Kidney (tissue), 14 donors: ENCODE results near the gene LRP5. TPM values are rescaled to one million over a fixed set of nuclear protein-coding genes. Genes with fewer than 3 reads are reported as not detected.
"Not testable (repeated sequence)": the region's sequence is repeated elsewhere in the genome, so short reads cannot be mapped to it uniquely, and the experiment has no call there.

Source experiments
- DNase-seq, 5 donors: peaks; one replicate each; pipeline ENCODE4 v3.0.0-alpha.2; 2013 to 2020
- FAIRE-seq: peaks from 2 replicates; lab custom pipeline; 2012; peaks lifted over from hg19 to GRCh38; lab: Jason Lieb, UNC
- H3K27ac ChIP-seq, 2 donors: one replicate each; pipeline ENCODE4 v1.7.0; 2013; ENCODE audit warnings: low read depth in 2 of 2, low read length in 2 of 2, inconsistent platforms in 1 of 2
- H3K27me3 ChIP-seq: one replicate; pipeline ENCODE4 v1.7.1; 2013; ENCODE audit warnings: low read length, inconsistent platforms; ENCODE audit not compliant: control insufficient read depth, insufficient read depth
- H3K36me3 ChIP-seq, 3 donors: one replicate each; pipeline versions ENCODE4 v1.7.0 to v1.7.1; 2013; ENCODE audit warnings: low read length in 3 of 3, control low read depth in 1 of 3, inconsistent platforms in 1 of 3; ENCODE audit not compliant: insufficient read depth in 3 of 3, control insufficient read depth in 2 of 3
- H3K4me1 ChIP-seq, 3 donors: one replicate each; pipeline versions ENCODE4 v1.7.0 to v1.7.1; 2013; ENCODE audit warnings: low read length in 3 of 3, inconsistent platforms in 1 of 3, low read depth in 1 of 3; ENCODE audit not compliant: control insufficient read depth in 2 of 3, insufficient read depth in 2 of 3
- H3K4me3 ChIP-seq, 3 donors: one replicate each; pipeline versions ENCODE4 v1.7.0 to v1.8.1; 2013; ENCODE audit warnings: low read length in 3 of 3, control low read depth in 1 of 3, inconsistent platforms in 1 of 3
- H3K9ac ChIP-seq, 3 donors: one replicate each; pipeline versions ENCODE4 v1.7.0 to v1.7.1; 2013; ENCODE audit warnings: low read length in 3 of 3, control low read depth in 1 of 3, inconsistent platforms in 1 of 3
- H3K9me3 ChIP-seq, 3 donors: one replicate each; pipeline versions ENCODE4 v1.7.0 to v1.7.1; 2013; ENCODE audit warnings: low read length in 3 of 3, control low read depth in 1 of 3, inconsistent platforms in 1 of 3; ENCODE audit not compliant: control insufficient read depth in 2 of 3, insufficient read depth in 1 of 3
- CTCF ChIP-seq: IDR thresholded peaks from 3 replicates; pipeline ENCODE4 v1.5.1; 2012; ENCODE audit warnings: mild to moderate bottlenecking, moderate library complexity, borderline replicate concordance; ENCODE audit not compliant: insufficient read depth; ENCODE audit errors: extremely low read depth
- intact Hi-C: fragments of 100-400 bp; cut with DNase I; formaldehyde crosslinking; loops from one replicate; pipeline ENCODE4 v1.11.1; 2022
- polyA plus RNA-seq: library from polyadenylated mRNA; stranded (reverse); fragments of 350-450 nt; fragmentation: Illumina TruSeq; extraction: RNeasy Lipid Tissue Mini Kit (QIAGEN cat#74804); gene quantifications from one replicate; pipeline ENCODE4 v1.2.3, GENCODE V29; 2014; ENCODE audit warnings: low read depth, low replicate concordance; ENCODE audit not compliant: insufficient read depth
- total RNA-seq: library from RNA; stranded (reverse); fragmentation: NEBNext Ultra II Directional; extraction: Animal tissue kit (Norgen Biotek cat#: 25700); gene quantifications from one replicate; pipeline ENCODE4 v1.2.1, GENCODE V29; 2021
- donor health status: control.
- donor health status: control.
- donor health status: control.
- donor health status: control.
- donor health status: control.
- donor health status: DM: yes; HTN: yes; CAD: no.
- donor health status: Normal renal cell carcinoma (clear cell type).

The LRP5 gene
- total and polyA plus RNA-seq, 2 donors from 2014 or later, result 55.4 to 71.3 TPM

DNA sequence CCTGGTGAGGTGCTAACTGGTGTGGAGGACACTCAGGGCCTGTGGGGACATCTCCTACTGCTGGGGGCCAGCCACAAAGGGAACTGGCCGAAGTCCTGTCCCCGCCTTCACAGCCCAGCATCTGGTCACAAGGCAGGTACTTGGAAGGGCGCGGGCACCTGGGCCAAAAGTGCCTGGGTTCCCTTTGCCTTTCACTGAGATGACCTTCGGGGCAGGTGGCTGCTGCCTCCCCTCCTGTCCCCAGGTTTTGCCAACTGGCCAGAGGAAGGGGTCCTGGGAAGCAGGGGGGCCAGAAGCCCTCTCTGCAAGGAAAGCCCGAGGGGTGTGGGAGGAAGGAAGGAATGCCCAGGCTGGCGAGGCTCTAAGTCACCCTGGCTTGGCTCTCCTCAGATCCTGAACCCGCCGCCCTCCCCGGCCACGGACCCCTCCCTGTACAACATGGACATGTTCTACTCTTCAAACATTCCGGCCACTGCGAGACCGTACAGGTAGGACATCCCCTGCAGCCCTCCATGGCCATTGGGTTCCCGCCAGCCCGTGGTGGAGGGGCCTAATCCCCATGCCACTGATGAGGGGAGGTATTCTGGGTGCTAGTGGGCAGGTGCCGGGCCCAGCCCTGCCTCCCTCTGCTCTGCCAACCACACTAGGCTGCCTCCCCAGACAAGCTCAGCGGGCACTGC is 133.8 kb downstream of the LRP5 start:
- H3K9ac ChIP-seq, result no peak overlapping the region
- H3K27ac ChIP-seq, result no peak overlapping the region
- FAIRE-seq (no peak), DNase-seq (peak in 1 of 5 donors; percentile 68)
- H3K4me3 ChIP-seq, result no peak overlapping the region
- no peak for TF ChIP-seq CTCF
- H3K27me3 ChIP-seq, result no peaks in the 10 kb centered on the region
- H3K9me3 ChIP-seq, result no peaks in the 10 kb centered on the region
- intact Hi-C loops, result loop anchor here (10.0 kb wide), 1 partner anchor 181 kb away; no protein-coding TSS in a partner anchor
- H3K4me1 ChIP-seq, result no peaks in the 10 kb centered on the region
- H3K36me3 ChIP-seq, result peaks cover 0 to 28% (median 6%) of the 10 kb centered on the region in 3 donors

- no peak overlapping the region for H3K9ac ChIP-seq
- no peak overlapping the region for H3K27ac ChIP-seq
- no peaks in the 10 kb centered on the region for H3K4me1 ChIP-seq
- H3K4me3 ChIP-seq, result no peak overlapping the region
- H3K36me3 ChIP-seq, result peaks cover 0 to 19% (median 3%) of the 10 kb centered on the region in 3 donors
- intact Hi-C loops, result loop anchor here (10.0 kb wide), 1 partner anchor 182 kb away; no protein-coding TSS in a partner anchor
- DNase-seq (peak; percentile 75 to 90 (median 82)), FAIRE-seq (no peak)
- TF ChIP-seq CTCF, result peak; percentile 94
- no peaks in the 10 kb centered on the region for H3K9me3 ChIP-seq
- no peaks in the 10 kb centered on the region for H3K27me3 ChIP-seq
These were observed 134.8 kb downstream of the LRP5 start for GRCh38 chr11:68447015-68447801.

DNA sequence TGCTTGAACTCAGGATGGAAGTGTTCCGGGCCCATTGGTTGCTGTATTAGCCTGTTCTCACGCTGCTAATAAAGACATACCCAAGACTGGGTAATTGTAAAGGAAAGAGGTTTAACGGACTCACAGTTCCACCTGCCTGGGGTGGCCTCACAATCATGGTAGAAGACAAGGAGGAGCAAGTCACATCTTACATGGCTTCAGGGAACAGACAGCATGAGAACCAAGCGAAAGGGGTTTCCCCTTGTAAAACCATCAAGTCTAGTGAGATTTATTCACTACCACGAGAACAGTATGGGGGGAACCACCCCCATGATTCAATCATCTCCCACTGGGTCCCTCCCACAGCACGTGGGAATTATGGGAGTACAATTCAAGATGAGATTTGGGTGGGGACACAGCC is 135.5 kb downstream of the LRP5 start:
- not testable (repeated sequence) for H3K4me3 ChIP-seq, H3K27me3 ChIP-seq, H3K9ac ChIP-seq, H3K4me1 ChIP-seq, H3K9me3 ChIP-seq, H3K27ac ChIP-seq, FAIRE-seq
- H3K36me3 ChIP-seq, result peaks cover 0 to 13% (median 3%) of the 10 kb centered on the region in 3 donors
- intact Hi-C loops, result loop anchor here (10.0 kb wide), 1 partner anchor 183 kb away; no protein-coding TSS in a partner anchor
- peak in 1 of 5 donors; percentile 6 for DNase-seq

DNA sequence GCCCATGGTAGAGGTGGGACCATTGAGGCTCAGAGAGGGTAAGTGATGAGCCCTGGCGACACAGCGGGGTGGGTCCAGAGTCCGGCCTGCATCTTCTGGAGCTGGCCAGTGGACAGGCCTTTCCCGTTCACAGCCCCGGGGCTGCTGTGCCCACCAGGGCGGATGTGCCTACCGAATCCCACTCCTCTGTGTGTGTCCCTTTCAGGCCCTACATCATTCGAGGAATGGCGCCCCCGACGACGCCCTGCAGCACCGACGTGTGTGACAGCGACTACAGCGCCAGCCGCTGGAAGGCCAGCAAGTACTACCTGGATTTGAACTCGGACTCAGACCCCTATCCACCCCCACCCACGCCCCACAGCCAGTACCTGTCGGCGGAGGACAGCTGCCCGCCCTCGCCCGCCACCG is 136.2 kb downstream of the LRP5 start:
- H3K27me3 ChIP-seq, result no peaks in the 10 kb centered on the region
- no peak overlapping the region for H3K4me3 ChIP-seq
- H3K9me3 ChIP-seq, result no peaks in the 10 kb centered on the region
- intact Hi-C loops, result loop anchor here (10.0 kb wide), 1 partner anchor 184 kb away; no protein-coding TSS in a partner anchor
- DNase-seq (peak in 1 of 5 donors; percentile 76), FAIRE-seq (no peak)
- H3K9ac ChIP-seq, result no peak overlapping the region
- peaks cover 0 to 13% (median 3%) of the 10 kb centered on the region in 3 donors for H3K36me3 ChIP-seq
- H3K4me1 ChIP-seq, result no peaks in the 10 kb centered on the region
- no peak for TF ChIP-seq CTCF
- no peak overlapping the region for H3K27ac ChIP-seq
